Stimulated activated CD4-positive, alpha-beta T cell treated with anti-CD3 and anti-CD28 coated beads, Interleukin-15, amount 100 ng/mL, for 1 hour (primary cell): ENCODE measurements around the gene ACBD5.
"Not testable (repeated sequence)": the region's sequence is repeated elsewhere in the genome, so short reads cannot be mapped to it uniquely, and the experiment has no call there.

Experiments used
- DNase-seq, 2 donors: peaks; one replicate each; pipeline ENCODE4 v3.0.0-alpha.2; 2020; ENCODE audit warnings: low read depth in 1 of 2, low spot score in 1 of 2

ACBD5 gene

DNA sequence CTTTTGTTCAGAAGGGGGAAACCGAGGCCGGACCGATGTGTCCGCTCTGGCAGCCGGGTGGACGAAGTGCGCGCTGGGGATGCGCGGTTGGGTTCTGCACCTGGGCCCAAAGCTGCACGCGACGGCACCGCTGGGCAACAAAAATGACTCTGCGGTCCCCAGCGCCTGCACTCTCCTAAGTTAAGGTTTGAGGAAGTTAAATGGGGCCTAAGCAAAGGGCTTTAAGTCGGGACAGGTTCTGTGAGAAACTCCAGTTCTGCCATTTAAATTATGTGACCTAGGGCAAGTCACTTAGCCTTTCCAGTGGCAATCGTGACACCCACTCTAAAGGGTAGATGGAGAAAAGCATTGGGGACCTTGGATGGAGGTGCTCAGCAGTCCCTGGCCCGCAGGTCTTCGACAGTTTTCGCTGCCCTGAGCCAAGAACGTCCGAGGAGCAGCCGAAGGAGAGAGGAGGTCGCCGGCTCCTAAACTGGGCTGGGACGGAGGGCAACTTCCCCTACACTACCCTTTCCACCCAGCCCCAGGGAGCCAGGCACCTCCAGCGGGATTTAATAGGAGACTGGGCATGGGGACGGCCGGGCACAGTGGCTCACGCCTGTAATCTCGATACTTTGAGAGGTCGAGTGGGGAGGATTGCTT, 534 bp upstream of the ACBD5 start:
- no peak for DNase-seq

- DNase-seq, result not testable (repeated sequence)
Measured at GRCh38 chr10:27237531-27237930, 3.1 kb downstream of the ACBD5 start.

GRCh38 chr10:27236589-27237128, 3.9 kb downstream of the ACBD5 start:
- DNase-seq, result not testable (repeated sequence)

GRCh38 chr10:27235706-27236105, 4.9 kb downstream of the ACBD5 start:
- DNase-seq, result no peak

GRCh38 chr10:27230022-27230421, 10.6 kb downstream of the ACBD5 start:
- no peak for DNase-seq

- DNase-seq, result no peak
Measured at GRCh38 chr10:27225642-27226257, 14.8 kb downstream of the ACBD5 start.

- DNase-seq, result no peak
Measured at GRCh38 chr10:27225011-27225590, 15.5 kb downstream of the ACBD5 start.

- no peak for DNase-seq
Measured at GRCh38 chr10:27223964-27224363, 16.6 kb downstream of the ACBD5 start.

DNA sequence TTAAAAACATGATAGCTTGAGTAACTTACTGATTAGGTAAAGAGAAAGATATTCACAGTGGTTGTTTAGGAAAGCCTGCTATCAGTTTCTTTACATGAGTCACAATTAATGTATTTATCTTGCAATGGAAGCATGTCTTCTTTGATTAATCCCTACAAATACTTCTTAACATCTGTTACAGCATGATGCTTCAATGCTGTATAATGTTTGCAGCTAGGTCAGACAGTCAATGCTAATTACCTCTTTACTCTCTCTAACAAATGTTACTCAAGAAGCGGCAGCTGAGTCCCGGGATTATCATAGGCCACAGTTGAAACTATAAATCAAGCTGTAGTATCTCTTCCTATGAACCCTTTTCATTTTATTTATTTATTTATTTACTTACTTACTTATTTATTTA, 33.2 kb downstream of the ACBD5 start:
- DNase-seq, result no peak

DNA sequence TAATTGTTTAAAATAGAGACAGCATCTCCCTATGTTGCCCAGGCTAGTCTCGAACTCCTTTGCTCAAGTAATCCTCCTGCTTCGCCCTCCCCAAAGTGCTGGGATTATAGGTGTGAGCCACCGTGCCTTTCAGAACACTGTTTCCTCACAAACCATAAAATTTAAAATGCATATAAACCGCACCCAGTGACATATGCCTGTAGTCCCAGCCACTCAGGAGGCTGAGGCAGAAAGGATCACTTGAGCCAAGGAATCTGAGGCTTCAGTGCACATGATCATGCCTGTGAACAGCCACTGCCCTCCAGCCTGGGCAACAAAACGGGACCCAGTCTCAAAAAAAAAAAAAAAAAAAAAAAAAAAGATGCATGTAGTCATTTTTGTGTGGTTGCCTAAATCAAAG, 36.8 kb downstream of the ACBD5 start:
- no peak for DNase-seq

GRCh38 chr10:27197980-27198620, 42.5 kb downstream of the ACBD5 start:
- no peak for DNase-seq

- DNase-seq, result no peak
Measured at GRCh38 chr10:27192284-27192683, 48.3 kb downstream of the ACBD5 start.

DNA sequence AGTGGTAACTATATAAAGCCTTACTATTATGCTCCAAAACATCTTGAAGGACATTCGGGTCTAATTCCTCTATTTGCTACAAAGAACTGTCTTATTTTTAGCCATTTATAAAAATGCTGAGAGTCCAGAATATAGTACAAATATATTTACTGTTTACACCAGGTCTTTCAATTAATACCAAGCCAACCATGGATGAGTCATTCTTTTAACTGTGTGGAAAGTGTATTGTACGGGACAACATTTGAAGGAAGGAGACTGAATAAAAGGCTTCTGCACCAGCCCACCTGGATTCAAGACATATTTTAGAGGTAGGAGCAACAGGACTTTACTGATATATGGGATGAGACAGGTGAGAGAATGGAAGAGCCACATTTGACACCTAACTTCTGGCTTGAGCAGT, 50.1 kb downstream of the ACBD5 start:
- DNase-seq, result no peak

DNA sequence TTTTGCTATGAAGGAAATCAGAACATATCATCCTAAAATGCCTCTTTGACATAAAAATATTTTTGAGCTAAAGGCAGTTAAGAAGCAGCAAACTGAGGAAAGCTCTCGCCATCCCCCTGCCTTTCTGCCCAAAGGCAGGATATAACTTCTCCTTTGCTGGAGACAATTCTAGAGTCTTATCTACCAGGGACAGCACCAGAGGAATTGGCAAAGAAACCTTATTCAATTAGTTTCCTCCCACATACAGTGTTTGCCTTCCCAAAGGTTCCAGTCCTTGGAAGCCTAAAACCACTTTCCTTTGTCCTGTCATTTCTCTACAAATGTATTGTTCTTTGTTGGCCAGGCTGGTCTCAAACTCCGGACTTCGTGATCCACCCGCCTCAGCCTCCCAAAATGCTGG, 51.7 kb downstream of the ACBD5 start:
- no peak for DNase-seq

DNA sequence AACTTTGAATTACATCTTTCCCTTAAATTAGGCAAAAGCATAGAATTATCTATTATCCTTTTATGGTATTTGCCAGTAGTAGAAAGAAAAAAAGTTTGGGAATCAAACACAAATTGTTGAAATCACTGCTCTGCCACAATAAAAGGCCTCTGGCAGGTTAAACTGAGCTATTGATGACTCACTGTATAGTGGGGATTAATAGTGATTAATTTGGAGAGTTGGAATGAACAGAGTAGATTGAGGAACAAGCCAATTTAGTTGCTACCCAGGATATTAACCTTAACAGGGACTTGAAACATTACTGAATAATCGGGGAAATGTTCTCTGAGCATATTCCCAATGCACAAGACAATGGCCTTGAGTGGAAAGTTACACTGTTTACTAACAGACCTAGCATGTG, 52.3 kb downstream of the ACBD5 start:
- DNase-seq, result no peak

GRCh38 chr10:27169849-27170248, 70.7 kb downstream of the ACBD5 start:
- DNase-seq, result no peak

- DNase-seq, result no peak
Measured at GRCh38 chr10:27158421-27158820, 82.2 kb downstream of the ACBD5 start.

DNA sequence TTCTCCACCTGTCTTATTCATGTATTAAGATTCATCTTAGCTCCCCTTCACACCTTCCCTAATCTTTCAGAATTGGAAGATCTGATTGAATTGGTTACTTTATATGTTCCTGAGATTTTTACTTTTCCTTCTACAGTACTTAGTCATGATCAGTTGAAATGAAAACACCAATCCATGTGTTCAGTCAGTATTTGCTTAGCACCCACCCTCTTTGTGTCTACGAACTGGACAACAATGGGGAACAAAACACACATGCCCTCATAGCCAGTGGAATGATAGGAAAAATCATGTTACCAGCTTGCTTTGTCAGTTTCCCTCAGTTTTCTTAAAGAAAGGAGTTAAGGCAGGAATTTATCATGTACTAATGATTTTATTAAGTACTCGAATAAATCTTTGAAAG, 83.4 kb downstream of the ACBD5 start:
- DNase-seq, result no peak

GRCh38 chr10:27156566-27156965, 84.0 kb downstream of the ACBD5 start:
- DNase-seq, result not testable (repeated sequence)

DNA sequence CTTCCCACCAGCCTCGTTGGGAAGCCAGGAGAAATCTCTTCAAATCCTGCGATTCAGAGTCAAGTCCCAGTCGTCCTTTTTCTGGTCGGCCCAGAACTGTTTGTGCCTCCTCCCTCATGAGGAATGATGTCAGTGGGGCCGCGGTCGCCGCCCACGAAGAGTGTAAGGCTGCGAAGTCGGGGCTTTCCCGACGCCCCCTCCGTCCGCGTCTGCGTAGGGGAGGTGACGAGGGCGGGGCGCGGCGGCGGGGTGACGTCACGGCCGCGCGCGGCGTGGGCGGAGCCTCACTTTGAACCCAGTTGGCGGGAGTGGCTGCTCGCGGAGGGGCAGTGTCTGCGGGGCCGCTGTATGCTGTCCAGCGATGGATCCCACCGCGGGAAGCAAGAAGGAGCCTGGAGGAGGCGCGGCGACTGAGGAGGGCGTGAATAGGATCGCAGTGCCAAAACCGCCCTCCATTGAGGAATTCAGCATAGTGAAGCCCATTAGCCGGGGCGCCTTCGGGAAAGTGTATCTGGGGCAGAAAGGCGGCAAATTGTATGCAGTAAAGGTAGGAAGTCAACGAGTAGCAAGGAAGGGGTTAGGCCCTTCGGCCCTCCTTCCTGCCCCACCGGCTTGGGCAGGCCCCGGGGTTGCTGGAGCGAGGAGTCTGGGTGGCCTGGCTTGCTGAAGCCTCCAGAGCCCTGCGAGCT, 85.4 kb downstream of the ACBD5 start, which contains the start of gene MASTL:
Gene MASTL (plus strand): TSS at position 287 of the 689 bp plus-strand sequence. CDS start 75 bp downstream, at position 362.
- DNase-seq, result peak; percentile 88 to 91

- DNase-seq, result peak; percentile 2 to 4
Measured at GRCh38 chr10:27153845-27154193, 86.8 kb downstream of the ACBD5 start.
